Keratinocyte (primary cell): ENCODE data around the gene CYP11A1.

Experiments
- CTCF ChIP-seq, 3 experiments: IDR thresholded peaks in 1 of 3; conservative IDR thresholded peaks in 1 of 3; optimal IDR thresholded peaks in 1 of 3; 2 replicates in 2 of 3; 3 replicates in 1 of 3; pipeline versions ENCODE3 to v1.5.1; 2011; ENCODE audit warnings: low read length in 3 of 3, mild to moderate bottlenecking in 3 of 3, moderate library complexity in 2 of 3, control low read depth in 1 of 3, inconsistent platforms in 1 of 3; ENCODE audit not compliant: insufficient read depth in 2 of 3; ENCODE audit errors: extremely low read depth in 1 of 3
- EZH2 ChIP-seq: IDR thresholded peaks from one replicate; pipeline ENCODE4 v1.6.1; 2012; ENCODE audit warnings: inconsistent platforms, mild to moderate bottlenecking, low read length, moderate library complexity

DNA sequence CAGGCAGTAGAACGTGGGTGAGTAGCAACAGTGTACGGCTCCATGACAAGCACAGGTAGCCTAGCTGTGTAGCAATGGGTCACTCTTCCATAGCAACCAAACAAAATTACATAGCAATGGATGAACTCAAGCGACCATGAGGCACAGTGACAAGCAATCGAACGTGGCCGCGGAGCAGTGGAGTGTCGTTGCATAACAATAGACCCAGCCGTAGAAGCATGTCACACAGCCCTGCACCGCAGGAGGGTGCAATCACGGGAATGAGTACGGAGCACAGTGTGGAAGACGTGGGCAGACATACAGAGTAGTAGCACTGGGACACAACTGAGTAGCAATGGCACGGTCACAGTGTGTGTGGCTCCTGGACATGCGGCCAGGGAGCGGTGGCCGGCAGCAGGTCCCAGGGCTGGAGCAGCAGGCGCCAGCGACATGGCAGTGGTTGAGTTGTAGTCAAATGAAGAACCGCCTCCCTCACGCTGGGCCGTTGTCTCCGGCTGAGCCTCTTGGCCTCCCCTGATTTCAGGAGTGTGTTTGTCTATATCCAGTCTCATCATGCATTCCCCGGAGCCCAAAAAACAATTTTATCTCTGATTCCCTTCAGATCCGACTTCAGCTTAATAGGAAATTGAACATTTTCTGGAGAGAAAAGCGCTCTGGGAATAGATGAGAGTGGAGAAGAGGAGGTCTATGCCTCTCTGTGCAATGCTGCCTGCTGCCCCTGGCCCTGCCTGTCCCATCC, 67.2 kb downstream of the CYP11A1 start:
- no peak for TF ChIP-seq CTCF (optimal IDR thresholded peaks at IDR 0.05 in 1 of 3, IDR thresholded peaks at IDR 0.05 in 1 of 3, conservative IDR thresholded peaks at IDR 0.05 in 1 of 3; ENCODE audit: extremely low read depth in 1 of 3, insufficient read depth in 2 of 3, low read length in 3 of 3)
- no peak for TF ChIP-seq EZH2
